Vagina (tissue), 2 donors: ENCODE data around the gene GLB1L2.

ENCODE experiments used
- CTCF ChIP-seq, 3 experiments: fragments of 450-650 bp in 2 of 3; fragments of 200-600 bp in 1 of 3; sonication (generic) in 1 of 3; IDR thresholded peaks; one replicate each; pipeline ENCODE4 v1.5.1; 2017 to 2019; ENCODE audit warnings: antibody characterized with exemption in 3 of 3, mild to moderate bottlenecking in 2 of 3, moderate library complexity in 2 of 3
- POLR2A ChIP-seq, 2 donors: fragments of 450-650 bp; IDR thresholded peaks; one replicate each; pipeline ENCODE4 v1.6.1; 2017; ENCODE audit warnings: antibody characterized with exemption in 2 of 2, mild to moderate bottlenecking in 2 of 2, moderate library complexity in 2 of 2
- POLR2AphosphoS5 ChIP-seq, 2 donors: sonication (generic); formaldehyde crosslinking; IDR thresholded peaks; one replicate each; pipeline ENCODE4 v1.9.0; 2017; ENCODE audit warnings: antibody characterized with exemption in 2 of 2, mild to moderate bottlenecking in 2 of 2, low read depth in 1 of 2; ENCODE audit not compliant: insufficient read depth in 1 of 2

DNA sequence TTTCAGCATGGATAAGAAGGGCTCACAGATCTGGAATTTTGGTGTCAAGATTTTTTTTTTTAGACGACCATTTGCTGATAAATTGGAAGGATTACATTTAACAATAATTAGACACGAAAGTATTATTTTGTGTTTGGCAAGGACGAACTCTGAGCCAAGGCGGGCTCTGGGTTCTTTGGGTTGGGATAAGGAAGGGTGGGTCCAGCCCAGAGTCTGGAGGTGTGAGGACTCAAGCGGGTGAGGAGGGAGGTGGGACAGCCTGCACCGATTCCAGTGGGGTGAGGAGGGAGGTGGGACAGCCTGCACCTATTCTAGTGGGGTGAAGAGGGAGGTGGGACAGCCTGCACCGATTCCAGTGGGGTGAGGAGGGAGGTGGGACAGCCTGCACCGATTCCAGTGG lies 76.1 kb downstream of the GLB1L2 start:
- TF ChIP-seq CTCF (IDR thresholded peaks at IDR 0.05) (no peak), POLR2A (IDR thresholded peaks at IDR 0.05) (no peak), POLR2AphosphoS5 (IDR thresholded peaks at IDR 0.05; ENCODE audit: insufficient read depth in 1 of 2, low read depth in 1 of 2) (no peak)
